Stimulated activated CD4-positive, alpha-beta T cell treated with anti-CD3 and anti-CD28 coated beads, Interleukin-1b, Interleukin-23, amount 100 ng/mL, for 24 hours (primary cell): Measurements from ENCODE around the gene SH3YL1.

Experiments used
- DNase-seq, 4 experiments: peaks; one replicate each; pipeline ENCODE4 v3.0.0-alpha.2; 2020; ENCODE audit warnings: low read depth in 4 of 4, low spot score in 1 of 4

The SH3YL1 gene

GRCh38 chr2:263774-264492 is at the start of gene SH3YL1:
Gene SH3YL1, minus strand, starts transcription at chr2:264032. Its CDS starts 48 bp downstream, at chr2:263984.
- peak in 1 of 4 experiments; percentile 24 for DNase-seq

GRCh38 chr2:310994-311393 is 47.2 kb upstream of the SH3YL1 start:
- DNase-seq: no peak

GRCh38 chr2:309954-310510 is 46.2 kb upstream of the SH3YL1 start:
- DNase-seq: no peak

GRCh38 chr2:309148-309953 is 45.5 kb upstream of the SH3YL1 start:
- DNase-seq: no peak

- DNase-seq: no peak
Measured at GRCh38 chr2:305366-305765, 41.5 kb upstream of the SH3YL1 start.

GRCh38 chr2:296354-296753 is 32.5 kb upstream of the SH3YL1 start:
- DNase-seq: no peak

GRCh38 chr2:295090-295489 is 31.3 kb upstream of the SH3YL1 start:
- no peak for DNase-seq

- no peak for DNase-seq
Measured at GRCh38 chr2:290090-290722, 26.4 kb upstream of the SH3YL1 start.

GRCh38 chr2:289362-290089 is 25.7 kb upstream of the SH3YL1 start:
- DNase-seq: no peak

GRCh38 chr2:288758-289361 is 25.0 kb upstream of the SH3YL1 start:
- DNase-seq: no peak

GRCh38 chr2:287911-288757 is 24.3 kb upstream of the SH3YL1 start, which contains the start of gene ALKAL2:
Gene ALKAL2, minus strand, starts transcription at chr2:288091. Its CDS starts 256 bp downstream, at chr2:287835.
- DNase-seq: no peak

GRCh38 chr2:287471-287885 is 23.6 kb upstream of the SH3YL1 start:
- DNase-seq: no peak

- no peak for DNase-seq
Measured at GRCh38 chr2:286774-287392, 23.1 kb upstream of the SH3YL1 start.

GRCh38 chr2:286035-286434 is 22.2 kb upstream of the SH3YL1 start:
- no peak for DNase-seq

- no peak for DNase-seq
Measured at GRCh38 chr2:285531-285930, 21.7 kb upstream of the SH3YL1 start.

- DNase-seq: no peak
Measured at GRCh38 chr2:284896-285492, 21.2 kb upstream of the SH3YL1 start.

- no peak for DNase-seq
Measured at GRCh38 chr2:283996-284794, 20.4 kb upstream of the SH3YL1 start.
